ENCODE results near the gene CNTNAP2. TPM values are rescaled to one million over a fixed set of nuclear protein-coding genes. Genes with fewer than 3 reads are reported as not detected.

The CNTNAP2 gene
- total and polyA plus RNA-seq, 2 of the 13 experiments (the other 11 are each of a cell fraction or from before 2014, with no cell fraction given): 0.40 to 0.42 TPM

GRCh38 chr7:146787266-146787665 is 670.7 kb downstream of the CNTNAP2 start (continued):
- TF ChIP-seq ARID5B (CRISPR knock-in tag; IDR thresholded peaks at IDR 0.05): no peak
- TF ChIP-seq PREB (CRISPR knock-in tag; IDR thresholded peaks at IDR 0.05): no peak
- TF ChIP-seq SP1 (IDR thresholded peaks at IDR 0.05): no peak
- TF ChIP-seq SP1 (CRISPR knock-in tag; IDR thresholded peaks at IDR 0.05): no peak
- TF ChIP-seq HMG20A (CRISPR knock-in tag; IDR thresholded peaks at IDR 0.05; ENCODE audit: borderline replicate concordance): no peak
- TF ChIP-seq GATAD1 (CRISPR knock-in tag; IDR thresholded peaks at IDR 0.05): no peak

- DNase-seq (ENCODE audit: low spot score) (no peak), ATAC-seq (no peak), FAIRE-seq (no peak)
- Histone ChIP-seq H3K27me3 (ENCODE audit: control insufficient read depth in 1 of 2, insufficient read depth in 2 of 2, low read length in 2 of 2) (no peaks in the 10 kb centered on the region), H3K9ac (ENCODE audit: insufficient read depth, low read depth, low read length) (no peak overlapping the region), H3K4me2 (ENCODE audit: low read depth, low read length) (no peak overlapping the region), H3K4me3 (replicated peaks in 1 of 3; ENCODE audit: insufficient read depth in 1 of 3, low read depth in 2 of 3, low read length in 3 of 3) (no peak overlapping the region), H3K27ac (ENCODE audit: extremely low read length, insufficient read depth, low read length) (no peak overlapping the region), H3K9me3 (ENCODE audit: low read length) (peaks cover 78% of the 10 kb centered on the region), H4K20me1 (ENCODE audit: insufficient read depth, low read length) (no peaks in the 10 kb centered on the region), H3K79me2 (ENCODE audit: insufficient read depth, low read length) (no peaks in the 10 kb centered on the region), H2AFZ (ENCODE audit: low read length) (no peak overlapping the region), H3K36me3 (replicated peaks in 1 of 2; ENCODE audit: control insufficient read depth in 1 of 2, insufficient read depth in 2 of 2, low read length in 2 of 2) (no peaks in the 10 kb centered on the region), H3K4me1 (ENCODE audit: insufficient read depth, low read length) (no peaks in the 10 kb centered on the region)
- 21% methylated on average over 7 of the region's 15 CpGs for WGBS (ENCODE audit: low lambda C conversion rate)
- ChIA-PET POLR2A (no interaction called here), CTCF (ENCODE audit: low intra/inter-chr PET ratio, low total read pairs) (no interaction called here)
- in situ Hi-C loops (cut with HindIII; ENCODE audit: extremely low pct_ligation_motif_present, low pct_unique_long_range_greater_than_20kb) (no loop called here), intact Hi-C loops (cut with micrococcal nuclease; ENCODE audit: unreplicated experiment) (no loop called here)
- no TSS peak for BruUV-seq (replicated peaks)
- no peak for TF ChIP-seq ZNF574 (CRISPR knock-in tag; IDR thresholded peaks at IDR 0.05)
- no peak for TF ChIP-seq ADNP (CRISPR knock-in tag; IDR thresholded peaks at IDR 0.05)
- no peak for TF ChIP-seq ATF6 (CRISPR knock-in tag; conservative IDR thresholded peaks at IDR 0.05)
- no peak for TF ChIP-seq MYNN (CRISPR knock-in tag; IDR thresholded peaks at IDR 0.05; ENCODE audit: low read depth)
- no peak for TF ChIP-seq CC2D1A (CRISPR knock-in tag; IDR thresholded peaks at IDR 0.05)
- no peak for TF ChIP-seq POLR2G (IDR thresholded peaks at IDR 0.05; ENCODE audit: low read depth, low read length)
- no peak for TF ChIP-seq MED1 (CRISPR knock-in tag; IDR thresholded peaks at IDR 0.05)
Measured at GRCh38 chr7:146788008-146788407, 671.4 kb downstream of the CNTNAP2 start.
